ENCODE data around the gene DHRS9.

DNA sequence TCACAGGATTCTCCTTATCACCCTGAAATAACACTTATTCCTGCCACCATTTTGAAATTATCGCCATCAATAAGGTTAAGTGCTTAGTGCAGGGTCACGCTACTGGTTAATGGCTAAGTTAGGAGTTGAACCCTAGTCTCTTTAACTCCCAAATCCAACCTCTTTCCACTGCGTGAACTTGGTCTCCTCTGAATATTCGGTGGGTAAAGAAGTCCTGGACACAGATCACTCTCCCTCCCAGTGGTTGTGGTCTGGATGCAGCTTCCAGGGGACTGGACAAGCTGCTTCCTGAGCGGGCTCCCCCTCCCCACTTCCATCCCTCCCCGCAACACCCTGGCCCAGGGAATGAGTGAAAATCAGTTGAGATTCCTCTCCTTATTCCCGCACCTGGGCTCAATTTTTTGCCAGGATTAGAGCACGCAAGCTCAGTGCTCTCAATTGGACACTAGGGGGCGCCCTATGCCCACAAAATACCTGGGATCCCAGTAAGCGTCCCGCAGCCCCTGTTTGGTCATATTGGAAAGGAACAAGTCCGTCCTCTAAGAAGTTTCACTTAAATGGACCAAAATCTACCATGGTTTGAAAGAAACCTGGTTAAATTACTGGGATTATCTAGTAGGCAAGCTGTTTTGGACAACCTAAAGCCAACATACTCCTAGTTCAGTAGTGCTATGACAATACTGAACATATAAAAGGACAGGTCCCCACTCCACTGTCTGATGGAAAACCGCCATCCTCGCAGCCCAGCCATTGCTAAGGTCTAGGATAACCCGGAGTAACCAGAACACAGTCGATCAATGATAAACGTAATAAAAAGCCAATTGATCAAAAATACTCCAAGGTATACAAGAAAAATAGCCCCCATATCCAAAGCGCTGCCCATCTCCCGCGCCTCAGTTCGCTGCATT, 40.4 kb downstream of the DHRS9 start:
- TF ChIP-seq, protein P1, sequence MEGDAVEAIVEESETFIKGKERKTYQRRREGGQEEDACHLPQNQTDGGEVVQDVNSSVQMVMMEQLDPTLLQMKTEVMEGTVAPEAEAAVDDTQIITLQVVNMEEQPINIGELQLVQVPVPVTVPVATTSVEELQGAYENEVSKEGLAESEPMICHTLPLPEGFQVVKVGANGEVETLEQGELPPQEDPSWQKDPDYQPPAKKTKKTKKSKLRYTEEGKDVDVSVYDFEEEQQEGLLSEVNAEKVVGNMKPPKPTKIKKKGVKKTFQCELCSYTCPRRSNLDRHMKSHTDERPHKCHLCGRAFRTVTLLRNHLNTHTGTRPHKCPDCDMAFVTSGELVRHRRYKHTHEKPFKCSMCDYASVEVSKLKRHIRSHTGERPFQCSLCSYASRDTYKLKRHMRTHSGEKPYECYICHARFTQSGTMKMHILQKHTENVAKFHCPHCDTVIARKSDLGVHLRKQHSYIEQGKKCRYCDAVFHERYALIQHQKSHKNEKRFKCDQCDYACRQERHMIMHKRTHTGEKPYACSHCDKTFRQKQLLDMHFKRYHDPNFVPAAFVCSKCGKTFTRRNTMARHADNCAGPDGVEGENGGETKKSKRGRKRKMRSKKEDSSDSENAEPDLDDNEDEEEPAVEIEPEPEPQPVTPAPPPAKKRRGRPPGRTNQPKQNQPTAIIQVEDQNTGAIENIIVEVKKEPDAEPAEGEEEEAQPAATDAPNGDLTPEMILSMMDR (IDR thresholded peaks at IDR 0.05), result peak; percentile 77
- TF ChIP-seq EZH2 (IDR thresholded peaks at IDR 0.05; ENCODE audit: borderline replicate concordance, insufficient read depth, low read depth, low read length, poor library complexity, severe bottlenecking), result no peak

Measured in B cell (primary cell).